HL-60 (cell line): ENCODE results near the gene NAP1L4.

Experiments used
- DNase-seq, 2 experiments: peaks; one replicate each; pipeline ENCODE4 v3.0.0-alpha.2; 2010 to 2020; ENCODE audit warnings: low read depth in 1 of 2, low spot score in 1 of 2
- H3K27ac ChIP-seq: fragments of 250-450 bp; sonication (Bioruptor Pico); replicated peaks from 2 replicates; pipeline ENCODE4 v1.5.1; 2020; ENCODE audit warnings: mild to moderate bottlenecking, moderate library complexity
- H3K27me3 ChIP-seq: fragments of 250-450 bp; sonication (Bioruptor Pico); 2 replicates; pipeline ENCODE4 v1.5.1; 2021; ENCODE audit warnings: mild to moderate bottlenecking, moderate library complexity; ENCODE audit not compliant: insufficient read depth, poor library complexity, severe bottlenecking
- H3K4me3 ChIP-seq: replicated peaks from 2 replicates; pipeline ENCODE4 v1.5.1; 2011; ENCODE audit warnings: mild to moderate bottlenecking, control low read depth, low read length; ENCODE audit not compliant: insufficient read depth
- GABPA ChIP-seq: IDR thresholded peaks from 2 replicates; pipeline ENCODE4 v1.6.1; 2012; ENCODE audit warnings: low read depth
- POLR2AphosphoS5 ChIP-seq: IDR thresholded peaks from 2 replicates; pipeline ENCODE4 v1.6.1; 2012; ENCODE audit warnings: low read depth
- REST ChIP-seq: IDR thresholded peaks from 2 replicates; pipeline ENCODE4 v1.6.1; 2012; ENCODE audit warnings: low read depth; ENCODE audit not compliant: insufficient replicate concordance
- SPI1 ChIP-seq: IDR thresholded peaks from 2 replicates; pipeline ENCODE4 v1.6.1; 2012; ENCODE audit warnings: low read depth, mild to moderate bottlenecking, borderline replicate concordance
- TF ChIP-seq, protein P1 (sequence below): IDR thresholded peaks from one replicate; pipeline ENCODE4 v1.5.1; 2011; ENCODE audit warnings: low read length, control low read depth, inconsistent platforms; ENCODE audit not compliant: insufficient read depth

The NAP1L4 gene

DNA sequence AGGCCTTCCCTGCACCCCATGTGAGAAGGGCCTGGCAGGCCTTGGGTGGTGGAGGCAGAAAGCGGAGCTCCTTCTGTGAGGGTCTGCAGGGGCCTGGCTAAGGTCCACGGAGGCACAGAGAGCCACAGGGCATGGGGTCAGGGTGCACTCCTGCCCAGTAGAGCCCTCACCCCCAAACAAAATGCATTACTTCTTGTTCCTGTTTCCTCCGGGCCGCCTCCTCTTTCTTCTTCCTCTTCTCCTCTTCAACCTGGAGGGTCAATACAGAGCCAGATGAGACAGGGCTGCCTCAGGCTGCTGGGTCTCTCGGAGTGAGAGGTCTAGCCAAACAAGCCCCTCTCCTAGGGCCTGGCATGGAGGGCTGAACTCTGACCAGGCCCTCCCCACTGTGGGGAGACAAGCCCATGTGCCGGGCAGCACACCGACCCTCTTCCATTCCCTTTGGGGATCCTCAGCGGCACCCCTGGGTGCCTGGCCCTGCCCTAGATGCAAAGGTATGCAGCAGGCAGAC, 10.3 kb upstream of the NAP1L4 start:
- Histone ChIP-seq H3K27ac (peak overlapping the region; percentile 61), H3K27me3 (no peaks in the 10 kb centered on the region), H3K4me3 (no peak overlapping the region)
- peak in 1 of 2 experiments; percentile 53 for DNase-seq
- TF ChIP-seq REST (no peak), SPI1 (peak; percentile 26; the same call in 1 of the 2 replicates), POLR2AphosphoS5 (no peak), GABPA (no peak)
- TF ChIP-seq, protein P1, sequence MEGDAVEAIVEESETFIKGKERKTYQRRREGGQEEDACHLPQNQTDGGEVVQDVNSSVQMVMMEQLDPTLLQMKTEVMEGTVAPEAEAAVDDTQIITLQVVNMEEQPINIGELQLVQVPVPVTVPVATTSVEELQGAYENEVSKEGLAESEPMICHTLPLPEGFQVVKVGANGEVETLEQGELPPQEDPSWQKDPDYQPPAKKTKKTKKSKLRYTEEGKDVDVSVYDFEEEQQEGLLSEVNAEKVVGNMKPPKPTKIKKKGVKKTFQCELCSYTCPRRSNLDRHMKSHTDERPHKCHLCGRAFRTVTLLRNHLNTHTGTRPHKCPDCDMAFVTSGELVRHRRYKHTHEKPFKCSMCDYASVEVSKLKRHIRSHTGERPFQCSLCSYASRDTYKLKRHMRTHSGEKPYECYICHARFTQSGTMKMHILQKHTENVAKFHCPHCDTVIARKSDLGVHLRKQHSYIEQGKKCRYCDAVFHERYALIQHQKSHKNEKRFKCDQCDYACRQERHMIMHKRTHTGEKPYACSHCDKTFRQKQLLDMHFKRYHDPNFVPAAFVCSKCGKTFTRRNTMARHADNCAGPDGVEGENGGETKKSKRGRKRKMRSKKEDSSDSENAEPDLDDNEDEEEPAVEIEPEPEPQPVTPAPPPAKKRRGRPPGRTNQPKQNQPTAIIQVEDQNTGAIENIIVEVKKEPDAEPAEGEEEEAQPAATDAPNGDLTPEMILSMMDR: no peak

GRCh38 chr11:3001496-3001895, 9.4 kb upstream of the NAP1L4 start:
- Histone ChIP-seq H3K27ac (no peak overlapping the region), H3K27me3 (no peaks in the 10 kb centered on the region), H3K4me3 (no peak overlapping the region)
- no peak for TF ChIP-seq GABPA
- no peak for TF ChIP-seq REST
- no peak for TF ChIP-seq SPI1
- TF ChIP-seq, protein P1: no peak
- no peak for TF ChIP-seq POLR2AphosphoS5
- DNase-seq: no peak

DNA sequence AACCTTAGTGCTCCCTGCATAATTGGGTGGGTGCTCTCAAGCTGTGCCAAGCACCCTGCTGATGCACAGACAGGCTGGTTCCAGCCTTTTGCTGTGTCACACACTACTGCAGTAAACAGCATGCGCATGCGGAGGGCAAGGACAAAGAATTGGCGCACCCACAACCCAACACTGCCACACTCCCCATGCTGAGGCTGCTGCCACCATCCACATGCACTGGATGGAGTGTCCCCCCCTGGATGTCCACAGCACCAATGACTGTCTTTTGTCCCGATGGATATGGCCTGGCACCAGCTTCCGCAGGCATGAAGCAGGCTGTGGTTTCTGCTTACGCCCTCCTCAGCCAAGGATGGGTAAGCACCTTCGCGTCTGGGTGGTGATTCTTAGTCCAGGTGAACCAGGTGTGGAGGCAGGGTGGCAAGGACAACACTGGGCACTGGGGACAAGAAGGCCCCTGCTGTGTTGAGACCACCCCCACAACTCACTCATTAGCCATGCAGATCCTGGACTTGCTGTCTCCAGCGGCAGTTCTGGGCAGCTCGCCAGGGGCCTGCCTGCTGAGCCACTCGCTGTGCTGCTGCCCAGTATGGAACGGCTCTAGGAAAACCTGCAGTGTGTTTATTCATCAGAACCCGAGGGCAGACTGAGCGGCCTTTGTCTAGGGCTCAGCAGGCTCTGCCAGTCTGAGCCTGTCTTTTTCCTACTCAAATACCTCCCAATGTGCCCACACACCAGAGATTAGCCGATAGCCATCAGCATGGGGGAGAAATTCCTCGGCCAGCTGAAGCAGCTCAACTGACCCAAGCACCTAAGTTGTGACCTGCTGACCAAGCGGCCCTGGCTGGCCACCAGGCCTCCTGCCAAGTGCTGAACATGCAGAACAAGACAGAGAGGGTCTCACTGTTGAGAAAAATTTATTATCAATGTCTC, 8.2 kb upstream of the NAP1L4 start:
- Histone ChIP-seq H3K27ac (no peak overlapping the region), H3K27me3 (no peaks in the 10 kb centered on the region), H3K4me3 (no peak overlapping the region)
- no peak for DNase-seq
- no peak for TF ChIP-seq REST
- TF ChIP-seq GABPA: no peak
- no peak for TF ChIP-seq POLR2AphosphoS5
- no peak for TF ChIP-seq SPI1
- TF ChIP-seq, protein P1: no peak
